Endothelial cell of umbilical vein (primary cell): Measurements from ENCODE around the gene C14orf180. TPM values are rescaled to one million over a fixed set of nuclear protein-coding genes. Genes with fewer than 3 reads are reported as not detected.

Experiments used
- BruUV-seq: library from RNA; stranded (reverse); fragments of 400-500 nt; replicated peaks from 2 replicates; lab custom pipeline; 2021; lab: Mats Ljungman, UMichigan
- CTCF ChIA-PET: fragments of 300-600, 350-600 bp; sonication (Branson Sonifier 250); formaldehyde crosslinking; loops from one replicate; lab custom pipeline; 2021; ENCODE audit warnings: antibody characterized with exemption, inconsistent platforms; lab: Charles Lee
- POLR2A ChIA-PET: fragments of 300-600, 350-600 bp; sonication (Branson Sonifier 250); formaldehyde crosslinking; loops from one replicate; lab custom pipeline; 2021; ENCODE audit warnings: antibody characterized with exemption, inconsistent platforms; lab: Charles Lee
- DNase-seq: peaks from one replicate; pipeline ENCODE4 v3.0.0-alpha.2; 2011; ENCODE audit warnings: low read depth, low spot score
- FAIRE-seq: peaks from 2 replicates; lab custom pipeline; 2011; peaks lifted over from hg19 to GRCh38; lab: Jason Lieb, UNC
- H2AFZ ChIP-seq: 2 replicates; pipeline ENCODE4 v1.6.0; 2012; ENCODE audit warnings: low read depth, low read length, control low read depth, inconsistent platforms
- H3K27ac ChIP-seq: 2 replicates; pipeline ENCODE4 v1.5.1; 2011; ENCODE audit warnings: low read depth, mild to moderate bottlenecking, control low read depth, low read length, moderate library complexity; ENCODE audit not compliant: insufficient read depth
- H3K27me3 ChIP-seq, 2 experiments: 2 replicates each; pipeline versions ENCODE4 v1.6.0 to v1.6.1; 2011; ENCODE audit warnings: low read length in 2 of 2, mixed read lengths in 1 of 2; ENCODE audit not compliant: control insufficient read depth in 2 of 2, insufficient read depth in 2 of 2
- H3K36me3 ChIP-seq, 2 experiments: 2 replicates in 1 of 2; 3 replicates in 1 of 2; pipeline ENCODE4 v1.5.1; 2011; ENCODE audit warnings: low read length in 2 of 2, mild to moderate bottlenecking in 1 of 2, moderate library complexity in 1 of 2; ENCODE audit not compliant: control insufficient read depth in 2 of 2, insufficient read depth in 2 of 2; ENCODE audit errors: extremely low read depth in 1 of 2
- H3K4me1 ChIP-seq: 3 replicates; pipeline ENCODE4 v1.5.1; 2011; ENCODE audit warnings: mild to moderate bottlenecking, low read length; ENCODE audit not compliant: control insufficient read depth, insufficient read depth; ENCODE audit errors: extremely low read depth
- H3K4me2 ChIP-seq: 2 replicates; pipeline ENCODE4 v1.6.1; 2011; ENCODE audit warnings: low read length, control low read depth, mixed read lengths; ENCODE audit not compliant: insufficient read depth
- H3K4me3 ChIP-seq, 3 experiments: fragments of 200-600 bp in 1 of 3; sonication (generic), shearing (Covaris generic) in 1 of 3; replicated peaks in 1 of 3; 2 replicates each; pipeline ENCODE4 v1.5.1; 2011 to 2016; ENCODE audit warnings: control low read depth in 3 of 3, low read length in 3 of 3, mild to moderate bottlenecking in 2 of 3, inconsistent platforms in 1 of 3, low read depth in 1 of 3, moderate library complexity in 1 of 3; ENCODE audit not compliant: insufficient read depth in 1 of 3
- H3K79me2 ChIP-seq: 2 replicates; pipeline ENCODE4 v1.6.0; 2012; ENCODE audit warnings: low read length, inconsistent platforms; ENCODE audit not compliant: control insufficient read depth, insufficient read depth
- H3K9ac ChIP-seq: replicated peaks from 2 replicates; pipeline ENCODE3; 2011; ENCODE audit warnings: low read length, control low read depth; ENCODE audit not compliant: insufficient read depth; ENCODE audit errors: extremely low read depth
- H3K9me1 ChIP-seq: replicated peaks from 3 replicates; pipeline ENCODE4 v1.6.0; 2011; ENCODE audit warnings: mild to moderate bottlenecking, low read length; ENCODE audit not compliant: control insufficient read depth, insufficient read depth; ENCODE audit errors: extremely low read depth
- H3K9me3 ChIP-seq: replicated peaks from 2 replicates; pipeline ENCODE4 v1.5.1; 2012; ENCODE audit warnings: low read length, inconsistent platforms; ENCODE audit not compliant: control insufficient read depth, insufficient read depth
- H4K20me1 ChIP-seq: replicated peaks from 2 replicates; pipeline ENCODE3; 2011; ENCODE audit warnings: mild to moderate bottlenecking, low read length; ENCODE audit not compliant: control insufficient read depth, insufficient read depth; ENCODE audit errors: extremely low read depth
- EZH2 ChIP-seq: IDR thresholded peaks from 2 replicates; pipeline ENCODE4 v1.6.1; 2012; ENCODE audit warnings: borderline replicate concordance, low read depth, mild to moderate bottlenecking, moderate library complexity, low read length, inconsistent platforms; ENCODE audit not compliant: severe bottlenecking
- FOS ChIP-seq: IDR thresholded peaks from 2 replicates; pipeline ENCODE4 v1.6.1; 2011; ENCODE audit warnings: mild to moderate bottlenecking, low read length, moderate library complexity, borderline replicate concordance; ENCODE audit not compliant: insufficient read depth
- GATA2 ChIP-seq: IDR thresholded peaks from 2 replicates; pipeline ENCODE4 v1.7.0; 2011; ENCODE audit warnings: low read depth, mild to moderate bottlenecking, moderate library complexity, mixed read lengths, low read length; ENCODE audit not compliant: insufficient read length, insufficient read depth
- JUN ChIP-seq: IDR thresholded peaks from 2 replicates; pipeline ENCODE4 v1.6.1; 2011; ENCODE audit warnings: borderline replicate concordance, low read depth; ENCODE audit not compliant: insufficient read length, insufficient read depth
- MYC ChIP-seq: IDR thresholded peaks from one replicate; pipeline ENCODE4 v1.6.1; 2011; ENCODE audit warnings: mild to moderate bottlenecking, low read depth, low read length
- POLR2A ChIP-seq: IDR thresholded peaks from 2 replicates; pipeline ENCODE4 v1.6.1; 2012; ENCODE audit warnings: low read depth, mild to moderate bottlenecking, control low read depth, low read length
- POLR2AphosphoS5 ChIP-seq: IDR thresholded peaks from 2 replicates; pipeline ENCODE4 v1.6.1; 2012; ENCODE audit warnings: low read depth, mild to moderate bottlenecking, control low read depth, low read length, moderate library complexity; ENCODE audit not compliant: insufficient read depth
- dilution Hi-C: fragments of 300-500 bp; cut with MboI; formaldehyde crosslinking; loops from one replicate; pipeline ENCODE4 v1.15.0; 2019; ENCODE audit warnings: low sequenced_read_pairs; ENCODE audit not compliant: extremely low pct_ligation_motif_present
- intact Hi-C: fragments of 100-400 bp; cut with micrococcal nuclease; formaldehyde crosslinking; loops from one replicate; pipeline ENCODE4 v1.10.0; 2022
- polyA plus RNA-seq, 4 experiments: library from polyadenylated mRNA; depleted of rRNA in 3 of 4; stranded (reverse) in 3 of 4; unstranded in 1 of 4; fragments of >200 nt; gene quantifications; 2 replicates each; pipeline versions ENCODE4 v1.2.1 to v1.2.3, GENCODE V29; 2011 to 2012; ENCODE audit warnings: missing spikeins in 1 of 4
- total RNA-seq: library from RNA; stranded (reverse); gene quantifications from 2 replicates; pipeline ENCODE4 v1.2.3, GENCODE V29; 2021
- TF ChIP-seq, protein P1 (sequence below): IDR thresholded peaks from 2 replicates; pipeline ENCODE4 v1.6.1; 2011; ENCODE audit not compliant: insufficient read depth, insufficient read length
- TF ChIP-seq, protein P2 (sequence below), 2 donors: IDR thresholded peaks; 1 replicate in 1 of 2; 2 replicates in 1 of 2; pipeline ENCODE4 v1.5.1; 2011; ENCODE audit warnings: low read length in 2 of 2, mild to moderate bottlenecking in 2 of 2, moderate library complexity in 2 of 2, control low read depth in 1 of 2, inconsistent platforms in 1 of 2, low read depth in 1 of 2; ENCODE audit not compliant: insufficient read depth in 1 of 2; ENCODE audit errors: extremely low read depth in 1 of 2

Gene C14orf180
- total and polyA plus RNA-seq, 2 donors (not counting 3 experiments of a cell fraction or from before 2014, with no cell fraction given), result not detected

DNA sequence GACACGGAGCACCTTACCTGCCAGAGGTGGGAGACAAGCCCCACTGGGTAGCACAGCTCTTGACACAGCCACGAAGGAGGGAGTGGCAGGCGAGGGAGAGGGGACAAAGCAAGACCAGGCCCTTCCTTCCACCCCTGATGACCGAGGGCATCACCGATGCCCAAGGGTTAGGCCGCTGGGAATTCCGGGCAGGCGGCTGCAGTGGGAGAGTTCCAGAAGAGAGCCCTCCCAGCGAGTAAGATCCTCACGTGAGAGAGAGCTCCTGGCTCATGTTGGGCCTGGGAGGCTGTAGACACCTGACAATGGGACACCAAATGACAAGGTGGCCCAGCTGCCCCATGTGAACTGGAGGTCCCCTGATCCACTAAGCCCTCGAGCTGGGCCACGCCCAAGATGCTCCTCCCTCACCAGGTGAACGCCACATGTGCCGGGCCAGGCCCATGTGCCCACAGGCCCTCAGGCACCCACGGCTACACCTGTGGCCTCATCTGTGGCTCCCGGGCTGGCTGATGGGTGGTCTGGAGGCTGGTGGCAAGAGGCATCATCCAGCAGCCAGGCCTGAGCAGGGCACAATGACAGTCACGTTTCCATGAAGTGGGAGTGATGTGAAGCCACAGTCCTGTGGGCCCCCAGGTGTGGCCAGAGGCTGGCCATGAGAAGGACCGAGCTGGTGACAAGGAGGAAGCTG is 32.1 kb upstream of the C14orf180 start:
- DNase-seq (no peak), FAIRE-seq (no peak)
- H3K4me1 ChIP-seq, result no peaks in the 10 kb centered on the region
- intact Hi-C loops, result no loop called here
- no peak overlapping the region for H3K4me2 ChIP-seq
- dilution Hi-C loops, result no loop called here
- H4K20me1 ChIP-seq, result no peaks in the 10 kb centered on the region
- BruUV-seq, result no TSS peak
- no peak overlapping the region for H3K4me3 ChIP-seq
- ChIA-PET CTCF (interaction anchor here (1.9 kb wide), 1 partner anchor 17 kb away, joined by 9 read pairs; no protein-coding TSS in a partner anchor), POLR2A (no interaction called here)
- TF ChIP-seq, protein P1, sequence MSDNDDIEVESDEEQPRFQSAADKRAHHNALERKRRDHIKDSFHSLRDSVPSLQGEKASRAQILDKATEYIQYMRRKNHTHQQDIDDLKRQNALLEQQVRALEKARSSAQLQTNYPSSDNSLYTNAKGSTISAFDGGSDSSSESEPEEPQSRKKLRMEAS, result no peak
- no peak for TF ChIP-seq POLR2A
- no peak for TF ChIP-seq GATA2
- TF ChIP-seq, protein P2, sequence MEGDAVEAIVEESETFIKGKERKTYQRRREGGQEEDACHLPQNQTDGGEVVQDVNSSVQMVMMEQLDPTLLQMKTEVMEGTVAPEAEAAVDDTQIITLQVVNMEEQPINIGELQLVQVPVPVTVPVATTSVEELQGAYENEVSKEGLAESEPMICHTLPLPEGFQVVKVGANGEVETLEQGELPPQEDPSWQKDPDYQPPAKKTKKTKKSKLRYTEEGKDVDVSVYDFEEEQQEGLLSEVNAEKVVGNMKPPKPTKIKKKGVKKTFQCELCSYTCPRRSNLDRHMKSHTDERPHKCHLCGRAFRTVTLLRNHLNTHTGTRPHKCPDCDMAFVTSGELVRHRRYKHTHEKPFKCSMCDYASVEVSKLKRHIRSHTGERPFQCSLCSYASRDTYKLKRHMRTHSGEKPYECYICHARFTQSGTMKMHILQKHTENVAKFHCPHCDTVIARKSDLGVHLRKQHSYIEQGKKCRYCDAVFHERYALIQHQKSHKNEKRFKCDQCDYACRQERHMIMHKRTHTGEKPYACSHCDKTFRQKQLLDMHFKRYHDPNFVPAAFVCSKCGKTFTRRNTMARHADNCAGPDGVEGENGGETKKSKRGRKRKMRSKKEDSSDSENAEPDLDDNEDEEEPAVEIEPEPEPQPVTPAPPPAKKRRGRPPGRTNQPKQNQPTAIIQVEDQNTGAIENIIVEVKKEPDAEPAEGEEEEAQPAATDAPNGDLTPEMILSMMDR (IDR thresholded peaks at IDR 0.05; ENCODE audit: extremely low read depth in 1 of 2, insufficient read depth in 1 of 2, low read depth in 1 of 2, low read length in 2 of 2), result no peak
- TF ChIP-seq JUN, result no peak
- no peak for TF ChIP-seq POLR2AphosphoS5
- TF ChIP-seq MYC, result no peak
- TF ChIP-seq EZH2, result no peak
- no peak for TF ChIP-seq FOS
- H3K36me3 ChIP-seq, result no peaks in the 10 kb centered on the region
- H3K79me2 ChIP-seq, result no peaks in the 10 kb centered on the region
- H3K9me1 ChIP-seq, result no peaks in the 10 kb centered on the region
- no peak overlapping the region for H3K27ac ChIP-seq
- H3K9me3 ChIP-seq, result no peaks in the 10 kb centered on the region
- no peak overlapping the region for H2AFZ ChIP-seq
- H3K9ac ChIP-seq, result no peak overlapping the region
- peaks cover 0 to 2% of the 10 kb centered on the region in 2 experiments for H3K27me3 ChIP-seq
